GM12872 (cell line): ENCODE data around the gene CYTH1.

Experiments
- TF ChIP-seq, protein P1 (sequence below): IDR thresholded peaks from 3 replicates; pipeline ENCODE4 v1.5.1; 2011; ENCODE audit warnings: low read depth, mild to moderate bottlenecking, low read length, moderate library complexity; ENCODE audit not compliant: insufficient read depth

CYTH1 gene

DNA sequence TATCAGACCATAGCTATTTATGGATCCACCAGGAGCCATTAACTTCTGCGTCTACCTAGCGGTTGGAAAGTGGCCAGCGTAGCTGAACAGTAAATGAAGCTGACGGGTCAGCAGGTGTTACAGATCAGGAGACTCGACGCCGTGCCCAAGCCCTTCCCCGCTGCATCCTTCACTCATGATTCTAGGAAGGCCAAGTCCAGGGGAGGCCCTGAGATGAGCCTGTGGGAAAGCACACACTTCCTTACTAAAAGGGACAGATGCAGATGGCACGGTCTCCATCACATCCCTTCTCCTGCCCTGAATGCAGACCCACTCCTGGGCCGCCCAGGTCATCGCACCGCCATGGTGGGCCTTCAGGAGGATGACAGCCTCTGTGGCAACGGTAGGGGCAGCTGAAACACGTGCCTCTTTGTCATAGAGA lies 137.1 kb downstream of the CYTH1 start:
- TF ChIP-seq, protein P1, sequence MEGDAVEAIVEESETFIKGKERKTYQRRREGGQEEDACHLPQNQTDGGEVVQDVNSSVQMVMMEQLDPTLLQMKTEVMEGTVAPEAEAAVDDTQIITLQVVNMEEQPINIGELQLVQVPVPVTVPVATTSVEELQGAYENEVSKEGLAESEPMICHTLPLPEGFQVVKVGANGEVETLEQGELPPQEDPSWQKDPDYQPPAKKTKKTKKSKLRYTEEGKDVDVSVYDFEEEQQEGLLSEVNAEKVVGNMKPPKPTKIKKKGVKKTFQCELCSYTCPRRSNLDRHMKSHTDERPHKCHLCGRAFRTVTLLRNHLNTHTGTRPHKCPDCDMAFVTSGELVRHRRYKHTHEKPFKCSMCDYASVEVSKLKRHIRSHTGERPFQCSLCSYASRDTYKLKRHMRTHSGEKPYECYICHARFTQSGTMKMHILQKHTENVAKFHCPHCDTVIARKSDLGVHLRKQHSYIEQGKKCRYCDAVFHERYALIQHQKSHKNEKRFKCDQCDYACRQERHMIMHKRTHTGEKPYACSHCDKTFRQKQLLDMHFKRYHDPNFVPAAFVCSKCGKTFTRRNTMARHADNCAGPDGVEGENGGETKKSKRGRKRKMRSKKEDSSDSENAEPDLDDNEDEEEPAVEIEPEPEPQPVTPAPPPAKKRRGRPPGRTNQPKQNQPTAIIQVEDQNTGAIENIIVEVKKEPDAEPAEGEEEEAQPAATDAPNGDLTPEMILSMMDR, result no peak

GRCh38 chr17:78644224-78644623 lies 137.8 kb downstream of the CYTH1 start:
- TF ChIP-seq, protein P1, result no peak

DNA sequence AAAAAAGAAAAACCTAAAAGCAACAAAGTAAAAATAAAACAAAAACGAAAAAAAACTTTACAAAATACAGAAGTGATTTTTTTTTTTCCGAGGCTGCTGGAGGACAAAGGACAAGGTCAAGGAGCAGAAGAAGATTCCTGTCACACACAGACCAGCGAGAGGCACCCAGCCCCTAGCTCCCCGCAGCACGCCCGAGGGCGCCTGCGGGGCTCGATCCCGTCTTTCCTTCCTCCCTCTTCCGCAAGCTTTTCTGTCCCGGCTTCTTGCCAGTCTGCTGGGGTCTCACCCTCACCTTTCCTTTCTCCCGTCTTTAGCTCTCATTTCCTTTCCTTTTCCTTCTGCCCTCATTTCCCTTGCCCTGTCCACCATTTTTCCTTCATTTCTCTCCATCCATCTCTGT lies 138.7 kb downstream of the CYTH1 start:
- TF ChIP-seq, protein P1, result no peak

DNA sequence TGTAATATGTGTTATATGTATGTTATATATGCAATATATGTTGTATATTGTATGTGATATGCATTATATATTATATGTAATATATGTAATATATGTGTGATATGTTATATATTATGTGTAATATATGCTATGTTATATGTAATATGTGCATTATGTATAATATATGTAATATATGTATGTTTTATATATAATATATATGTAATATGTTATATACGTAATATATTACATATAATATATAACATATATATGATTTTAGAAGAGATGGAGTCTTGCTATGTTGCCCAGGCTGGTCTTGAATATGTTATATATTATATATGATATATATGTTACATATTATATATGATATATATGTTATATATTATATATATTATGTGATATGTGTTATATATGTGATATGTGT lies 139.4 kb downstream of the CYTH1 start:
- TF ChIP-seq, protein P1, result no peak

GRCh38 chr17:78641666-78642065 lies 140.4 kb downstream of the CYTH1 start:
- TF ChIP-seq, protein P1, result no peak

DNA sequence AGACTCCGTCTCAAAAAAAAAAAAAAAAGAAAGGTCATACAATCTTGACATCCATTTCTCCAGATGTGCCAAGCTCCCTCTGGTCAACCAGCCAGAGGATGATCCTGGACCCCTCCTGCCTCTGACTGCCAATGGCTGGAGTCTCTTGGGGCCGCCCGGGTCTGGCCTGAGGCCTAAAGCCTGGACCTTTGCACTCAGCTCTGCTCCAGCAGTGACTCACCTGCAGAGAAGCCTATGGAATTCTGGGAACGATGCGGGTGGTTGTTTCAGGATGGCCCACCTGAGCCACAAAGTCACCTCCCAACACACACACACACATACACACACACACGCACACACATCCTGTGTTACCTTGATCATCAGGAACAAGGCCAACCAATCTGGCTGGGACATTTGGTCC lies 140.8 kb downstream of the CYTH1 start:
- TF ChIP-seq, protein P1, result no peak

DNA sequence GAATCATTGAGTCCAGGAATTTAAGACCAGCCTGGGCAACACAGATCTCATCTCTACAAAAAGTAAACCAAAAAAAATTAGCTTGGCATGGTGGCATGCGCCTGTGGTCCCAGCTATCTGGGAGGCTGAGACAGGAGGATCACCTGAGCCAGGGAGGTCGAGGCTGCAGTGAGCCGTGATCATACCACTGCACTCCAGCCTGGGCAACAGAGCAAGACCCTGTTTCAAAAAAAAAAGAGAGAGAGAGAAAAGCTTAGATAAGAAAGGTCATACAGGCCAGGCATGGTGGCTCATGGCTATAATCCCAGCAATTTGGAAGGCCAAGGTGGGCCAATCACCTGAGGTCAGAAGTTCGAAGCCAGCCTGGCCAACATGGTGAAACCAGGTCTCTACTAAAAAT lies 141.4 kb downstream of the CYTH1 start:
- TF ChIP-seq, protein P1, result no peak

DNA sequence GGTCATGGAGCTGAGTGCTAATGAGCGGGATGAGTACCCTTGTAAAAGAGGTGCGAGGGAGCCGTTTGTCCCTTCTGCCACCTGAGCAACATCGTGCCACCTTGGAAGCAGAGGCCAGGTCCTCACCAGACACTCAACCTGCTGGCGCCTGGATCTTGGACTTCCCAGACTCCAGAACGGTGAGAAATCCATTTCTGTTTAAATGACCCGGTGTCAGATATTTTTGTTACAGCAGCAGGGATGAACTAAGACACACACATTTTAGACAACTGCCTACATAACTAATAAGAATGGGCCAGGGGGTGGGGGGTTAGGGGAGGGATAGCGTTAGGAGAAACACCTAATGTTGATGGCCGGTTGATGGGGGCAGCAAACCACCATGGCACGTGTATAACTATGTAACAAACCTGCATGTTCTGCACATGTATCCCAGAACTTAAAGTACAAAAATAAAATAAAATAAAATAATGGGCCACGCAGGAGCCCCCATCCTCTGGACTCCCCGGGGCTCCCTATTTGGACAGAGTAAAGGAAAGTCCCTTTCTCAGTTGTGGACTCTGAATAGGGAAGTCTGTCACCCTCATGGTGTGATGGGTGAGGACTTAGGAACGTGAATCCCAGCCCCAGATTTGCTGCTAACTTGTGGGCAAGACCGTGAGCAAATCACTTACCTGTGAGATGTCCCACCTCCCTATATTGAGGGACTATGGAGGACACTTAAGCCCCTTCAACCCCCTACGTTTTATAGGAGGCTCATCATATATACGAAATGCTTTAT lies 144.2 kb downstream of the CYTH1 start:
- TF ChIP-seq, protein P1, result no peak
